OCI-LY3 (cell line): ENCODE data around the gene ALPK1.

Experiments
- H2AFZ ChIP-seq: fragments of 200-600, 300-600 bp; shearing (Covaris generic); 2 replicates; pipeline ENCODE4 v1.6.0; 2014; ENCODE audit warnings: antibody characterized with exemption, low read depth, low read length
- H3K27ac ChIP-seq: fragments of 200-600, 300-600 bp; sonication (generic); 2 replicates; pipeline ENCODE4 v1.5.1; 2014; ENCODE audit warnings: mild to moderate bottlenecking, low read length, moderate library complexity, mixed read lengths
- H3K27me3 ChIP-seq: fragments of 200-600, 300-600 bp; sonication (generic); 2 replicates; pipeline ENCODE4 v1.6.1; 2014; ENCODE audit warnings: low read depth, low read length, mixed read lengths
- H3K36me3 ChIP-seq: fragments of 200-600, 300-600 bp; sonication (generic); replicated peaks from 2 replicates; pipeline ENCODE3; 2014; ENCODE audit warnings: low read depth, low read length, mixed read lengths
- H3K4me1 ChIP-seq: fragments of 300-600, 200-600 bp; sonication (generic); 2 replicates; pipeline ENCODE4 v1.6.1; 2014; ENCODE audit warnings: low read length, mixed read lengths
- H3K4me2 ChIP-seq: fragments of 200-600, 300-600 bp; sonication (generic); 2 replicates; pipeline ENCODE4 v1.6.1; 2014; ENCODE audit warnings: low read length, mixed read lengths
- H3K4me3 ChIP-seq: fragments of 300-600, 200-600 bp; sonication (generic); 2 replicates; pipeline ENCODE4 v1.5.1; 2014; ENCODE audit warnings: antibody characterized with exemption, mild to moderate bottlenecking, low read length, moderate library complexity
- H3K79me2 ChIP-seq: fragments of 300-600, 200-600 bp; shearing (Covaris generic); 2 replicates; pipeline ENCODE4 v1.6.1; 2014; ENCODE audit warnings: mild to moderate bottlenecking, low read length, mixed read lengths
- H3K9ac ChIP-seq: fragments of 300-600, 200-600 bp; shearing (Covaris generic); 2 replicates; pipeline ENCODE4 v1.6.0; 2014; ENCODE audit warnings: mild to moderate bottlenecking, low read length, moderate library complexity
- H3K9me3 ChIP-seq: fragments of 200-600, 300-600 bp; shearing (Covaris generic); 2 replicates; pipeline ENCODE4 v1.6.1; 2014; ENCODE audit warnings: low read length, mixed read lengths; ENCODE audit not compliant: insufficient read depth
- H4K20me1 ChIP-seq: fragments of 200-600, 300-600 bp; sonication (generic); 2 replicates; pipeline ENCODE4 v1.6.1; 2016; ENCODE audit warnings: low read length, mixed read lengths; ENCODE audit not compliant: insufficient read depth
- EZH2phosphoT487 ChIP-seq: fragments of 200-600 bp; shearing (Covaris generic); IDR thresholded peaks from 2 replicates; pipeline ENCODE4 v1.6.1; 2018; ENCODE audit warnings: antibody characterized with exemption, mixed run types, low read depth
- TF ChIP-seq, protein P1 (sequence below): fragments of 200-600, 300-600 bp; sonication (generic); IDR thresholded peaks from 2 replicates; pipeline ENCODE4 v1.5.1; 2014; ENCODE audit warnings: antibody characterized with exemption, low read length, low read depth

Gene ALPK1

DNA sequence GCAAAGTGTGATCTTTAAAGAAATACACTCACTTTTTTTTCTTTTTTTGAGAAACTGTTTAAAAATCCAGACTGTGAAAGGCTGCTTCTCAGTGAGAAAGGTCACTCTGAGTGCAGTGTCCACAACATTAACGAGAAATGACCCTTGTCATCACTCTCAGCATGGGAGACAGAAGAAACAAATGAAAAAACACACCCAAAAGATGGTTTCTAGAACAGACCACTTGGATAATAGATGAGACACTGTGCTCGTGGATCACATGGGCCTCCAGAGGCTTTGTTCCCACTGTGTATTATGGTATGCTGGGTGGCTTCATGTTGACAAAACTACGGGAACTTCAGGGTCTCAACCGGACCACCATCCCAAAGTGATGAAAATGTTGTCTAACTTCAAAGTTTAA, 153.9 kb downstream of the ALPK1 start:
- Histone ChIP-seq H3K36me3 (no peaks in the 10 kb centered on the region), H2AFZ (no peak overlapping the region), H3K4me2 (no peak overlapping the region), H3K79me2 (no peaks in the 10 kb centered on the region), H3K27ac (no peak overlapping the region), H3K9me3 (no peaks in the 10 kb centered on the region), H3K4me3 (no peak overlapping the region), H3K4me1 (no peaks in the 10 kb centered on the region), H3K9ac (no peak overlapping the region), H4K20me1 (no peaks in the 10 kb centered on the region), H3K27me3 (no peaks in the 10 kb centered on the region)
- no peak for TF ChIP-seq EZH2phosphoT487
- TF ChIP-seq, protein P1, sequence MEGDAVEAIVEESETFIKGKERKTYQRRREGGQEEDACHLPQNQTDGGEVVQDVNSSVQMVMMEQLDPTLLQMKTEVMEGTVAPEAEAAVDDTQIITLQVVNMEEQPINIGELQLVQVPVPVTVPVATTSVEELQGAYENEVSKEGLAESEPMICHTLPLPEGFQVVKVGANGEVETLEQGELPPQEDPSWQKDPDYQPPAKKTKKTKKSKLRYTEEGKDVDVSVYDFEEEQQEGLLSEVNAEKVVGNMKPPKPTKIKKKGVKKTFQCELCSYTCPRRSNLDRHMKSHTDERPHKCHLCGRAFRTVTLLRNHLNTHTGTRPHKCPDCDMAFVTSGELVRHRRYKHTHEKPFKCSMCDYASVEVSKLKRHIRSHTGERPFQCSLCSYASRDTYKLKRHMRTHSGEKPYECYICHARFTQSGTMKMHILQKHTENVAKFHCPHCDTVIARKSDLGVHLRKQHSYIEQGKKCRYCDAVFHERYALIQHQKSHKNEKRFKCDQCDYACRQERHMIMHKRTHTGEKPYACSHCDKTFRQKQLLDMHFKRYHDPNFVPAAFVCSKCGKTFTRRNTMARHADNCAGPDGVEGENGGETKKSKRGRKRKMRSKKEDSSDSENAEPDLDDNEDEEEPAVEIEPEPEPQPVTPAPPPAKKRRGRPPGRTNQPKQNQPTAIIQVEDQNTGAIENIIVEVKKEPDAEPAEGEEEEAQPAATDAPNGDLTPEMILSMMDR: no peak

DNA sequence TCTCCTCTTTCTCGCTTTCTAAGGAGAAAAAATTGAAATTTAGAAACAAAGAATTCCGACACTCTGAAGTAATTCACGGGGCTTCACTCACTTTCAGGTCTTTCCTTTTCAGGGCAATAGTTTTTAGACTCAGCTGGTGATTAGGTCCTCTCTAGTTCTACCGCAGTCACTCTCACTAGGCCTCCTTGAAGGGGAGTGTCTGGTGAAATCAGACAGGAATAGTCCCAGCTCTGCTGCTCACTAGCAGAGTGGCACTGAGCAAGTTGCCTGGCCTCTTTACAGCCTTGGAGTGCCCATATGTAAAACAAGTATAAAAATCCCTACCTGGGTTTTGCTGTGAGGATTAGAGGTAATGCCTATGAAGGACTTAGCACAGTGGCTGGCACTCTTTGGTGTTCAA, 154.7 kb downstream of the ALPK1 start:
- Histone ChIP-seq H3K27ac (no peak overlapping the region), H2AFZ (no peak overlapping the region), H3K9me3 (no peaks in the 10 kb centered on the region), H3K4me3 (no peak overlapping the region), H3K4me2 (no peak overlapping the region), H3K36me3 (no peaks in the 10 kb centered on the region), H3K9ac (no peak overlapping the region), H3K79me2 (no peaks in the 10 kb centered on the region), H4K20me1 (no peaks in the 10 kb centered on the region), H3K4me1 (no peaks in the 10 kb centered on the region), H3K27me3 (no peaks in the 10 kb centered on the region)
- TF ChIP-seq, protein P1: no peak
- TF ChIP-seq EZH2phosphoT487: no peak

GRCh38 chr4:112453321-112453720, 156.2 kb downstream of the ALPK1 start:
- no peaks in the 10 kb centered on the region for H3K36me3 ChIP-seq
- H3K4me3 ChIP-seq: no peak overlapping the region
- no peaks in the 10 kb centered on the region for H3K27me3 ChIP-seq
- H2AFZ ChIP-seq: no peak overlapping the region
- H3K9me3 ChIP-seq: no peaks in the 10 kb centered on the region
- H3K79me2 ChIP-seq: no peaks in the 10 kb centered on the region
- H3K9ac ChIP-seq: no peak overlapping the region
- no peak overlapping the region for H3K4me2 ChIP-seq
- H3K27ac ChIP-seq: no peak overlapping the region
- no peaks in the 10 kb centered on the region for H4K20me1 ChIP-seq
- TF ChIP-seq, protein P1: no peak
- TF ChIP-seq EZH2phosphoT487: no peak
- H3K4me1 ChIP-seq: no peaks in the 10 kb centered on the region

DNA sequence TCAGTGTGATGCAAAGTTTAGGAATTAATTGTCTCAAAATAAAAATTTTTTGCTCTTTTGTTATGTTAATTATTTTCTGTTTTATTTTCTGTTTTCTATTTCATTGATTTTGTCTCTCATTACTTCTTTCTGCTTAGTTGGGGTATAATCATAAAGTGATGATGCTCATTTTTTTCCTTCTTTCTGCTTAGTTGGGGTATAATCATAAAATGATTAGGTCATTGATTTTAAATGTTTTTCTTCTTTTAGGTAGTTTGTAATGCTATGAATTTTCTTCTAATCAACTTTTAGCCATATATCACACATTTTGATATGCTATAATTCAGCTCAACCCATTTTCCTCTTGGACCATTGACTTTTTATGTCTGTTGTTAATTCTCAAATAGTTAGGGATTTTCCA, 175.1 kb downstream of the ALPK1 start:
- no peaks in the 10 kb centered on the region for H3K36me3 ChIP-seq
- no peaks in the 10 kb centered on the region for H3K4me1 ChIP-seq
- no peak overlapping the region for H3K9ac ChIP-seq
- H3K27ac ChIP-seq: no peak overlapping the region
- no peak overlapping the region for H2AFZ ChIP-seq
- no peaks in the 10 kb centered on the region for H3K27me3 ChIP-seq
- H3K79me2 ChIP-seq: no peaks in the 10 kb centered on the region
- no peaks in the 10 kb centered on the region for H4K20me1 ChIP-seq
- TF ChIP-seq, protein P1: no peak
- no peak for TF ChIP-seq EZH2phosphoT487
- H3K4me3 ChIP-seq: no peak overlapping the region
- H3K9me3 ChIP-seq: no peaks in the 10 kb centered on the region
- H3K4me2 ChIP-seq: no peak overlapping the region
